Stomach (tissue), 9 donors: ENCODE results near the gene DNAH11. TPM values are rescaled to one million over a fixed set of nuclear protein-coding genes. Genes with fewer than 3 reads are reported as not detected.

Source experiments
- DNase-seq, 2 donors: peaks; one replicate each; pipeline versions ENCODE4 v3.0.0 to v3.0.0-alpha.2; 2013 to 2019
- H3K27ac ChIP-seq, 5 donors: fragments of 200-600 bp in 4 of 5; sonication (generic) in 4 of 5; one replicate each; pipeline ENCODE4 v1.5.1; 2013 to 2019; ENCODE audit warnings: mild to moderate bottlenecking in 1 of 5, moderate library complexity in 1 of 5
- H3K27me3 ChIP-seq, 3 donors: fragments of 200-600 bp; sonication (generic); one replicate each; pipeline ENCODE4 v1.5.1; 2017 to 2019; ENCODE audit warnings: mixed run types in 1 of 3
- H3K36me3 ChIP-seq, 4 donors: fragments of 200-600 bp; sonication (generic); 1 replicate in 3 of 4; 2 replicates in 1 of 4; pipeline ENCODE4 v1.5.1; 2016 to 2019
- H3K4me1 ChIP-seq, 4 donors: fragments of 200-600 bp; sonication (generic); one replicate each; pipeline ENCODE4 v1.5.1; 2016 to 2019
- H3K4me3 ChIP-seq, 4 donors: fragments of 200-600 bp; sonication (generic) in 3 of 4; one replicate each; pipeline ENCODE4 v1.5.1; 2016 to 2019; ENCODE audit warnings: mild to moderate bottlenecking in 1 of 4
- H3K9me3 ChIP-seq, 4 donors: fragments of 200-600 bp; sonication (generic); one replicate each; pipeline ENCODE4 v1.5.1; 2016 to 2019
- CTCF ChIP-seq, 7 experiments: fragments of 450-650 bp in 4 of 7; fragments of 200-600 bp in 3 of 7; sonication (generic) in 3 of 7; IDR thresholded peaks; one replicate each; pipeline ENCODE4 v1.5.1; 2016 to 2019; ENCODE audit warnings: antibody characterized with exemption in 7 of 7, control low read depth in 2 of 7, mild to moderate bottlenecking in 1 of 7
- EP300 ChIP-seq: sonication (generic); formaldehyde crosslinking; IDR thresholded peaks from one replicate; pipeline ENCODE4 v1.6.1; 2017; ENCODE audit warnings: antibody characterized with exemption
- POLR2A ChIP-seq, 4 donors: fragments of 450-650 bp; IDR thresholded peaks; one replicate each; pipeline ENCODE4 v1.6.1; 2016; ENCODE audit warnings: antibody characterized with exemption in 4 of 4, control low read depth in 2 of 4, mild to moderate bottlenecking in 1 of 4, moderate library complexity in 1 of 4
- POLR2AphosphoS5 ChIP-seq, 3 donors: sonication (generic); formaldehyde crosslinking; IDR thresholded peaks; one replicate each; pipeline ENCODE4 v1.6.1; 2016; ENCODE audit warnings: antibody characterized with exemption in 3 of 3
- WGBS, 5 donors: extraction: QIAGEN DNeasy Blood & Tissue Kit in 3 of 5; methylation state at CpG; one replicate each; pipeline versions ENCODE4 v1.1.5 to v1.1.7; 2013 to 2018; 5-methylcytosine and 5-hydroxymethylcytosine counted together
- intact Hi-C: fragments of 100-400 bp; cut with DNase I; formaldehyde crosslinking; loops from one replicate; pipeline ENCODE4 v1.15.1; 2023; ENCODE audit warnings: low total_unique reads
- polyA plus RNA-seq, 3 donors: library from polyadenylated mRNA; stranded (reverse); fragments of 200-250 nt; gene quantifications; one replicate each; pipeline ENCODE4 v1.2.3, GENCODE V29; 2013
- total RNA-seq, 5 donors: library from RNA; depleted of rRNA; stranded (reverse); fragments of >200 nt; gene quantifications; one replicate each; pipeline versions ENCODE4 v1.1.0 to v1.2.3, GENCODE V29; 2014 to 2016
- donor health status: healthy with polysubstance abuse.
- donor health status: Bipolar disorder and iron deficiency.
- donor health status: healthy.

The DNAH11 gene
- total and polyA plus RNA-seq, 8 donors, result under 0.01 to 2.6 (median 0.45) TPM; not detected in 1

- Histone ChIP-seq H3K27ac (no peak overlapping the region), H3K9me3 (no peaks in the 10 kb centered on the region), H3K4me3 (no peak overlapping the region), H3K36me3 (no peaks in the 10 kb centered on the region), H3K27me3 (no peaks in the 10 kb centered on the region), H3K4me1 (peaks cover 0 to 2% (median 0%) of the 10 kb centered on the region in 4 donors)
- intact Hi-C loops, result no loop called here
- DNase-seq, result no peak
- WGBS, 5 donors, result 59 to 77% (median 62%) methylated on average over 3 of the region's 3 CpGs
- no peak for TF ChIP-seq CTCF (IDR thresholded peaks at IDR 0.05)
Observed at GRCh38 chr7:21753071-21753470, 210.2 kb downstream of the DNAH11 start.

- DNase-seq, result no peak
- 76 to 86% (median 81%) methylated on average over 3 of the region's 3 CpGs for WGBS, 5 donors
- TF ChIP-seq POLR2AphosphoS5 (IDR thresholded peaks at IDR 0.05) (no peak), CTCF (IDR thresholded peaks at IDR 0.05) (no peak), EP300 (no peak), POLR2A (IDR thresholded peaks at IDR 0.05) (no peak)
- no peaks in the 10 kb centered on the region for H3K27me3 ChIP-seq
- no peak overlapping the region for H3K27ac ChIP-seq
- intact Hi-C loops, result no loop called here
- no peaks in the 10 kb centered on the region for H3K36me3 ChIP-seq
- H3K4me3 ChIP-seq, result no peak overlapping the region
- H3K4me1 ChIP-seq, result peaks cover 0 to 15% (median 0%) of the 10 kb centered on the region in 4 donors
- H3K9me3 ChIP-seq, result no peaks in the 10 kb centered on the region
Observed at GRCh38 chr7:21754963-21755362, 212.1 kb downstream of the DNAH11 start.

GRCh38 chr7:21757537-21758282 lies 214.9 kb downstream of the DNAH11 start:
- H3K36me3 ChIP-seq, result no peaks in the 10 kb centered on the region
- no peak overlapping the region for H3K4me3 ChIP-seq
- TF ChIP-seq POLR2AphosphoS5 (IDR thresholded peaks at IDR 0.05) (no peak), CTCF (IDR thresholded peaks at IDR 0.05) (no peak), POLR2A (IDR thresholded peaks at IDR 0.05) (no peak), EP300 (no peak)
- no peak for DNase-seq
- H3K9me3 ChIP-seq, result no peaks in the 10 kb centered on the region
- no peak overlapping the region for H3K27ac ChIP-seq
- H3K27me3 ChIP-seq, result no peaks in the 10 kb centered on the region
- 48 to 62% (median 54%) methylated on average over 11 of the region's 11 CpGs for WGBS, 5 donors
- intact Hi-C loops, result no loop called here
- H3K4me1 ChIP-seq, result peaks cover 0 to 15% (median 0%) of the 10 kb centered on the region in 4 donors

- H3K9me3 ChIP-seq, result no peaks in the 10 kb centered on the region
- no peaks in the 10 kb centered on the region for H3K36me3 ChIP-seq
- TF ChIP-seq POLR2A (IDR thresholded peaks at IDR 0.05), result no peak
- TF ChIP-seq EP300, result no peak
- no peak for TF ChIP-seq CTCF (IDR thresholded peaks at IDR 0.05)
- TF ChIP-seq POLR2AphosphoS5 (IDR thresholded peaks at IDR 0.05), result no peak
- 24 to 48% (median 32%) methylated on average over 3 of the region's 3 CpGs for WGBS, 5 donors
- peaks cover 0 to 15% (median 0%) of the 10 kb centered on the region in 4 donors for H3K4me1 ChIP-seq
- no peaks in the 10 kb centered on the region for H3K27me3 ChIP-seq
- DNase-seq, result no peak
- H3K4me3 ChIP-seq, result no peak overlapping the region
- H3K27ac ChIP-seq, result no peak overlapping the region
- intact Hi-C loops, result no loop called here
Observed at GRCh38 chr7:21758286-21758685, 215.4 kb downstream of the DNAH11 start.
